ENCODE results near the gene PRKAR2A. TPM values are rescaled to one million over a fixed set of nuclear protein-coding genes. Genes with fewer than 3 reads are reported as not detected.
A peak's percentile ranks its signal among the peaks of the same experiment; 100 is the strongest.

Gene PRKAR2A
- total RNA-seq, 1 donor = 47.4 TPM

DNA sequence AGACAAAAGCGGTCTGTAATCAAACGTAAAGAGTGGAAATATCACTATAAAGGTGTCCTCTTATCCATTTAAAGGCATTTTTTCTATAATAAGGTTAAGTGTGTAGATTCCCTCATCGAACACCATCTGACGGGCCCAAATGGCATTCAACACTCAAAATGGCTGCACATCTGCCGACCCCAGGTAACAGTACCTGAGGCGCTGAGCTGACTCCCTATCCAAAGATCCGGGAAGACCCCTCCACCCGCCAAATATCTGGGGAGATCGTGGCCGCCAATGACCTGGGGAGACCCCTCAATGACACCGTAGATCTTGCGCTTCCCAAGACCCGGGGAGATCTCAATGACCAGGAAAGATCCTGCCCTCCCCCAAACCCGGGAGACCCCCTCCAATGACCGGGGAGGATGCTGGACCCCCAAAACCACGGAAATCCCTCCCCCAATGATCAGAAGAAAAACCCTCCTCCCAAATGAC, 131.1 kb downstream of the PRKAR2A start:
- peak overlapping the region; percentile 99 for H3K4me3 ChIP-seq (ENCODE audit: insufficient read depth, low read length)
- H2AFZ ChIP-seq (ENCODE audit: low read length) = peak overlapping the region; percentile 85
- H3K79me2 ChIP-seq (ENCODE audit: insufficient read depth, low read length) = peaks cover 53% of the 10 kb centered on the region
- H3K9me3 ChIP-seq (ENCODE audit: low read depth, low read length) = no peaks in the 10 kb centered on the region
- H3K27me3 ChIP-seq (ENCODE audit: insufficient read depth, low read length) = no peaks in the 10 kb centered on the region
- TF ChIP-seq, protein P1, sequence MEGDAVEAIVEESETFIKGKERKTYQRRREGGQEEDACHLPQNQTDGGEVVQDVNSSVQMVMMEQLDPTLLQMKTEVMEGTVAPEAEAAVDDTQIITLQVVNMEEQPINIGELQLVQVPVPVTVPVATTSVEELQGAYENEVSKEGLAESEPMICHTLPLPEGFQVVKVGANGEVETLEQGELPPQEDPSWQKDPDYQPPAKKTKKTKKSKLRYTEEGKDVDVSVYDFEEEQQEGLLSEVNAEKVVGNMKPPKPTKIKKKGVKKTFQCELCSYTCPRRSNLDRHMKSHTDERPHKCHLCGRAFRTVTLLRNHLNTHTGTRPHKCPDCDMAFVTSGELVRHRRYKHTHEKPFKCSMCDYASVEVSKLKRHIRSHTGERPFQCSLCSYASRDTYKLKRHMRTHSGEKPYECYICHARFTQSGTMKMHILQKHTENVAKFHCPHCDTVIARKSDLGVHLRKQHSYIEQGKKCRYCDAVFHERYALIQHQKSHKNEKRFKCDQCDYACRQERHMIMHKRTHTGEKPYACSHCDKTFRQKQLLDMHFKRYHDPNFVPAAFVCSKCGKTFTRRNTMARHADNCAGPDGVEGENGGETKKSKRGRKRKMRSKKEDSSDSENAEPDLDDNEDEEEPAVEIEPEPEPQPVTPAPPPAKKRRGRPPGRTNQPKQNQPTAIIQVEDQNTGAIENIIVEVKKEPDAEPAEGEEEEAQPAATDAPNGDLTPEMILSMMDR (IDR thresholded peaks at IDR 0.05; ENCODE audit: extremely low read depth, low read depth, low read length) = no peak
- DNase-seq (ENCODE audit: insufficient read length, low spot score, missing footprints) = no peak
- peaks cover 15% of the 10 kb centered on the region for H3K4me1 ChIP-seq (ENCODE audit: insufficient read depth, low read length)
- peak overlapping the region; percentile 95 for H3K27ac ChIP-seq (ENCODE audit: low read depth, low read length)
- H3K36me3 ChIP-seq (ENCODE audit: insufficient read depth, low read length) = peaks cover 19% of the 10 kb centered on the region
- peaks cover 33% of the 10 kb centered on the region for H4K20me1 ChIP-seq (ENCODE audit: insufficient read depth, low read length)
- peak overlapping the region; percentile 87 for H3K4me2 ChIP-seq (ENCODE audit: insufficient read depth, low read length)

DNA sequence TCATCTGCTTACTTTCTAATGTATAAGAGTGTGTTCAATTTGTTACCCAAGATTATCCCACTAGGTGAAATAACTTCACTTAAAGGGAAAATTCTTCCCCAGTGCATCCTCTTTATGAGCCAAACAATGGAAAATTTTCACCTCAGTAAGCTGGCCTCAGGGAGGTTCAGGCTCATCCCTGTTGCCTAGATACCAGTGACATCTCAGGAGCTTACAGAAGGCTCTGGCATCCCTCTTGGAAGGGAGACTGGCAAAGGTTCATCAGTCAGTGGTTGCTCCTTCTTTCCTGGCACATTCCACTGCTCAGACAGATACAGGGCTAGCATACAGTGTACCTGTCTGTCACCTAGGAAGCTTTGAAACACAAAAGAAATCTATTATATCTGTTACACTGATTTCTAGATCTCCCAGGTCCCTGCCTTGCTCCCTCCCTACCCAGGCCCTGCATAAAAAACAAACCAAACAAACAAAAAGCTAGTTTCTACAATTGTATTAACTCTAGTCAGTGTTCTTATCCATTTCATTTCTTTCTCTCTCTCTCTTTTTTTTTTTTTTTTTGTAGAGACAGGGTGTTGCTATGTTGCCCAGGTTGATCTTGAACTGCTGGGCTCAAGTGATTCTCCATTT, 132.4 kb downstream of the PRKAR2A start:
- Histone ChIP-seq H3K9me3 (ENCODE audit: low read depth, low read length) (no peaks in the 10 kb centered on the region), H3K4me2 (ENCODE audit: insufficient read depth, low read length) (peak overlapping the region; percentile 87), H3K4me1 (ENCODE audit: insufficient read depth, low read length) (peaks cover 15% of the 10 kb centered on the region), H3K79me2 (ENCODE audit: insufficient read depth, low read length) (peaks cover 66% of the 10 kb centered on the region), H3K4me3 (ENCODE audit: insufficient read depth, low read length) (peak overlapping the region; percentile 99), H3K27me3 (ENCODE audit: insufficient read depth, low read length) (no peaks in the 10 kb centered on the region), H3K36me3 (ENCODE audit: insufficient read depth, low read length) (peaks cover 31% of the 10 kb centered on the region), H3K27ac (ENCODE audit: low read depth, low read length) (peak overlapping the region; percentile 95), H2AFZ (ENCODE audit: low read length) (no peak overlapping the region), H4K20me1 (ENCODE audit: insufficient read depth, low read length) (peaks cover 44% of the 10 kb centered on the region)
- TF ChIP-seq, protein P1 (IDR thresholded peaks at IDR 0.05; ENCODE audit: extremely low read depth, low read depth, low read length) = no peak
- DNase-seq (ENCODE audit: insufficient read length, low spot score, missing footprints) = peak; percentile 82

GRCh38 chr3:48711727-48712126, 135.9 kb downstream of the PRKAR2A start:
- Histone ChIP-seq H3K4me3 (ENCODE audit: insufficient read depth, low read length) (no peak overlapping the region), H3K36me3 (ENCODE audit: insufficient read depth, low read length) (peaks cover 48% of the 10 kb centered on the region), H3K4me1 (ENCODE audit: insufficient read depth, low read length) (peaks cover 27% of the 10 kb centered on the region), H3K4me2 (ENCODE audit: insufficient read depth, low read length) (no peak overlapping the region), H3K27me3 (ENCODE audit: insufficient read depth, low read length) (no peaks in the 10 kb centered on the region), H3K27ac (ENCODE audit: low read depth, low read length) (no peak overlapping the region), H4K20me1 (ENCODE audit: insufficient read depth, low read length) (peaks cover 72% of the 10 kb centered on the region), H2AFZ (ENCODE audit: low read length) (no peak overlapping the region), H3K9me3 (ENCODE audit: low read depth, low read length) (no peaks in the 10 kb centered on the region), H3K79me2 (ENCODE audit: insufficient read depth, low read length) (peaks cover 90% of the 10 kb centered on the region)
- TF ChIP-seq, protein P1 (IDR thresholded peaks at IDR 0.05; ENCODE audit: extremely low read depth, low read depth, low read length) = no peak
- peak; percentile 67 for DNase-seq (ENCODE audit: insufficient read length, low spot score, missing footprints)

DNA sequence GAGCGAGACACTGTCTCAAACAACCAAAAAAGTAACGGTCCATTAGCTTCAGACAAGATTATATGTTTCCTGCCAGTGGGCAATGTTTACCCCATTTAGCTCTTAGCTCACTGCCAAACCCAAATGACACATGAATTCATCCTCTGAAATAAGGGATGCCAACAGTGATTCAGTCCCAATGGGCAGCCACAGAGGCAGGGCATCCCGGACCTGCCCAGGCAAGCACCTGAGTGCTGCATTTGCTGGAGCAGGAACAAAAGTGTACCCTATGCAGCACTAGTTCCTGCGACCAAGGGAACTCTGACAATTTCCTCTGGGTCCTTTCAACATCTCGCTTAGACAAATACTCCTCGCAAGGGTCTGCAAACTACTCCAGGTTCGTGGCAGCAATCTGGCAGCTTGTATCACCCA, 138.6 kb downstream of the PRKAR2A start:
- Histone ChIP-seq H3K79me2 (ENCODE audit: insufficient read depth, low read length) (peaks cover 89% of the 10 kb centered on the region), H3K36me3 (ENCODE audit: insufficient read depth, low read length) (peaks cover 46% of the 10 kb centered on the region), H4K20me1 (ENCODE audit: insufficient read depth, low read length) (peaks cover 76% of the 10 kb centered on the region), H3K4me2 (ENCODE audit: insufficient read depth, low read length) (peak overlapping the region; percentile 21), H3K27ac (ENCODE audit: low read depth, low read length) (peak overlapping the region; percentile 65), H3K4me3 (ENCODE audit: insufficient read depth, low read length) (peak overlapping the region; percentile 2), H3K4me1 (ENCODE audit: insufficient read depth, low read length) (peaks cover 16% of the 10 kb centered on the region), H2AFZ (ENCODE audit: low read length) (no peak overlapping the region), H3K9me3 (ENCODE audit: low read depth, low read length) (no peaks in the 10 kb centered on the region), H3K27me3 (ENCODE audit: insufficient read depth, low read length) (no peaks in the 10 kb centered on the region)
- no peak for DNase-seq (ENCODE audit: insufficient read length, low spot score, missing footprints)
- TF ChIP-seq, protein P1 (IDR thresholded peaks at IDR 0.05; ENCODE audit: extremely low read depth, low read depth, low read length) = no peak

Data from osteoblast (primary cell).